ENCODE data around the gene ELFN1.

DNA sequence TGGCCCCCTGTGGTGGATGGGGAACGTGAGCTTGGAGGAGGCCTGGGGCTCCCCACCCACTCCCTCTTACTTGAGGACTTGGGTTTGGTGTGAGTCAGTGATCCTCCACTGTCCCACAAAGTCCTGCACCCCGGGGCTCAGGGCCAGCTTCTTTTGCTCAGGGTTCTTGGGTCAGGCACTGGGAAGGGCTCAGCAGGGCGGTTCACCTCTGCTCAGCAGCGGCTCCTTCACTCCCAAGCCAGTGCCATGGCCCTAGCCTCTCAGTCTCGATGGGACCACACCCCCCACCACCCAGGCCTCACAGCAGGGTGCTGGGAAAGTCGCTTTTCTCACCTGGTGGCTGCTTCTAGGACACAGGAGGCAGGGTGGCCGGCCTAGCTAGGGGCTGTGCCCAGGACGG, 59.1 kb downstream of the ELFN1 start:
- no peak for TF ChIP-seq POLR2AphosphoS5 (IDR thresholded peaks at IDR 0.05; ENCODE audit: low read depth, low read length)
- TF ChIP-seq, protein P1, sequence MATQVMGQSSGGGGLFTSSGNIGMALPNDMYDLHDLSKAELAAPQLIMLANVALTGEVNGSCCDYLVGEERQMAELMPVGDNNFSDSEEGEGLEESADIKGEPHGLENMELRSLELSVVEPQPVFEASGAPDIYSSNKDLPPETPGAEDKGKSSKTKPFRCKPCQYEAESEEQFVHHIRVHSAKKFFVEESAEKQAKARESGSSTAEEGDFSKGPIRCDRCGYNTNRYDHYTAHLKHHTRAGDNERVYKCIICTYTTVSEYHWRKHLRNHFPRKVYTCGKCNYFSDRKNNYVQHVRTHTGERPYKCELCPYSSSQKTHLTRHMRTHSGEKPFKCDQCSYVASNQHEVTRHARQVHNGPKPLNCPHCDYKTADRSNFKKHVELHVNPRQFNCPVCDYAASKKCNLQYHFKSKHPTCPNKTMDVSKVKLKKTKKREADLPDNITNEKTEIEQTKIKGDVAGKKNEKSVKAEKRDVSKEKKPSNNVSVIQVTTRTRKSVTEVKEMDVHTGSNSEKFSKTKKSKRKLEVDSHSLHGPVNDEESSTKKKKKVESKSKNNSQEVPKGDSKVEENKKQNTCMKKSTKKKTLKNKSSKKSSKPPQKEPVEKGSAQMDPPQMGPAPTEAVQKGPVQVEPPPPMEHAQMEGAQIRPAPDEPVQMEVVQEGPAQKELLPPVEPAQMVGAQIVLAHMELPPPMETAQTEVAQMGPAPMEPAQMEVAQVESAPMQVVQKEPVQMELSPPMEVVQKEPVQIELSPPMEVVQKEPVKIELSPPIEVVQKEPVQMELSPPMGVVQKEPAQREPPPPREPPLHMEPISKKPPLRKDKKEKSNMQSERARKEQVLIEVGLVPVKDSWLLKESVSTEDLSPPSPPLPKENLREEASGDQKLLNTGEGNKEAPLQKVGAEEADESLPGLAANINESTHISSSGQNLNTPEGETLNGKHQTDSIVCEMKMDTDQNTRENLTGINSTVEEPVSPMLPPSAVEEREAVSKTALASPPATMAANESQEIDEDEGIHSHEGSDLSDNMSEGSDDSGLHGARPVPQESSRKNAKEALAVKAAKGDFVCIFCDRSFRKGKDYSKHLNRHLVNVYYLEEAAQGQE (IDR thresholded peaks at IDR 0.05; ENCODE audit: low read depth, low read length): no peak
- TF ChIP-seq EP300 (IDR thresholded peaks at IDR 0.05; ENCODE audit: borderline replicate concordance in 1 of 2, low read depth in 1 of 2, low read length in 1 of 2): no peak
- TF ChIP-seq CHD2 (IDR thresholded peaks at IDR 0.05; ENCODE audit: low read length, partially characterized antibody): no peak
- TF ChIP-seq, protein P2, sequence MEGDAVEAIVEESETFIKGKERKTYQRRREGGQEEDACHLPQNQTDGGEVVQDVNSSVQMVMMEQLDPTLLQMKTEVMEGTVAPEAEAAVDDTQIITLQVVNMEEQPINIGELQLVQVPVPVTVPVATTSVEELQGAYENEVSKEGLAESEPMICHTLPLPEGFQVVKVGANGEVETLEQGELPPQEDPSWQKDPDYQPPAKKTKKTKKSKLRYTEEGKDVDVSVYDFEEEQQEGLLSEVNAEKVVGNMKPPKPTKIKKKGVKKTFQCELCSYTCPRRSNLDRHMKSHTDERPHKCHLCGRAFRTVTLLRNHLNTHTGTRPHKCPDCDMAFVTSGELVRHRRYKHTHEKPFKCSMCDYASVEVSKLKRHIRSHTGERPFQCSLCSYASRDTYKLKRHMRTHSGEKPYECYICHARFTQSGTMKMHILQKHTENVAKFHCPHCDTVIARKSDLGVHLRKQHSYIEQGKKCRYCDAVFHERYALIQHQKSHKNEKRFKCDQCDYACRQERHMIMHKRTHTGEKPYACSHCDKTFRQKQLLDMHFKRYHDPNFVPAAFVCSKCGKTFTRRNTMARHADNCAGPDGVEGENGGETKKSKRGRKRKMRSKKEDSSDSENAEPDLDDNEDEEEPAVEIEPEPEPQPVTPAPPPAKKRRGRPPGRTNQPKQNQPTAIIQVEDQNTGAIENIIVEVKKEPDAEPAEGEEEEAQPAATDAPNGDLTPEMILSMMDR (IDR thresholded peaks at IDR 0.05): no peak
